Endothelial cell of umbilical vein (primary cell): ENCODE measurements around the gene COLQ. TPM values are rescaled to one million over a fixed set of nuclear protein-coding genes. Genes with fewer than 3 reads are reported as not detected.
A peak's percentile ranks its signal among the peaks of the same experiment; 100 is the strongest.

ENCODE experiments used
- BruUV-seq: library from RNA; stranded (reverse); fragments of 400-500 nt; replicated peaks from 2 replicates; lab custom pipeline; 2021; lab: Mats Ljungman, UMichigan
- CTCF ChIA-PET: fragments of 300-600, 350-600 bp; sonication (Branson Sonifier 250); formaldehyde crosslinking; loops from one replicate; lab custom pipeline; 2021; ENCODE audit warnings: antibody characterized with exemption, inconsistent platforms; lab: Charles Lee
- POLR2A ChIA-PET: fragments of 300-600, 350-600 bp; sonication (Branson Sonifier 250); formaldehyde crosslinking; loops from one replicate; lab custom pipeline; 2021; ENCODE audit warnings: antibody characterized with exemption, inconsistent platforms; lab: Charles Lee
- DNase-seq: peaks from one replicate; pipeline ENCODE4 v3.0.0-alpha.2; 2011; ENCODE audit warnings: low read depth, low spot score
- FAIRE-seq: peaks from 2 replicates; lab custom pipeline; 2011; peaks lifted over from hg19 to GRCh38; lab: Jason Lieb, UNC
- H2AFZ ChIP-seq: 2 replicates; pipeline ENCODE4 v1.6.0; 2012; ENCODE audit warnings: low read depth, low read length, control low read depth, inconsistent platforms
- H3K27ac ChIP-seq: 2 replicates; pipeline ENCODE4 v1.5.1; 2011; ENCODE audit warnings: low read depth, mild to moderate bottlenecking, control low read depth, low read length, moderate library complexity; ENCODE audit not compliant: insufficient read depth
- H3K27me3 ChIP-seq, 2 experiments: 2 replicates each; pipeline versions ENCODE4 v1.6.0 to v1.6.1; 2011; ENCODE audit warnings: low read length in 2 of 2, mixed read lengths in 1 of 2; ENCODE audit not compliant: control insufficient read depth in 2 of 2, insufficient read depth in 2 of 2
- H3K36me3 ChIP-seq, 2 experiments: 2 replicates in 1 of 2; 3 replicates in 1 of 2; pipeline ENCODE4 v1.5.1; 2011; ENCODE audit warnings: low read length in 2 of 2, mild to moderate bottlenecking in 1 of 2, moderate library complexity in 1 of 2; ENCODE audit not compliant: control insufficient read depth in 2 of 2, insufficient read depth in 2 of 2; ENCODE audit errors: extremely low read depth in 1 of 2
- H3K4me1 ChIP-seq: 3 replicates; pipeline ENCODE4 v1.5.1; 2011; ENCODE audit warnings: mild to moderate bottlenecking, low read length; ENCODE audit not compliant: control insufficient read depth, insufficient read depth; ENCODE audit errors: extremely low read depth
- H3K4me2 ChIP-seq: 2 replicates; pipeline ENCODE4 v1.6.1; 2011; ENCODE audit warnings: low read length, control low read depth, mixed read lengths; ENCODE audit not compliant: insufficient read depth
- H3K4me3 ChIP-seq, 3 experiments: fragments of 200-600 bp in 1 of 3; sonication (generic), shearing (Covaris generic) in 1 of 3; replicated peaks in 1 of 3; 2 replicates each; pipeline ENCODE4 v1.5.1; 2011 to 2016; ENCODE audit warnings: control low read depth in 3 of 3, low read length in 3 of 3, mild to moderate bottlenecking in 2 of 3, inconsistent platforms in 1 of 3, low read depth in 1 of 3, moderate library complexity in 1 of 3; ENCODE audit not compliant: insufficient read depth in 1 of 3
- H3K79me2 ChIP-seq: 2 replicates; pipeline ENCODE4 v1.6.0; 2012; ENCODE audit warnings: low read length, inconsistent platforms; ENCODE audit not compliant: control insufficient read depth, insufficient read depth
- H3K9ac ChIP-seq: replicated peaks from 2 replicates; pipeline ENCODE3; 2011; ENCODE audit warnings: low read length, control low read depth; ENCODE audit not compliant: insufficient read depth; ENCODE audit errors: extremely low read depth
- H3K9me1 ChIP-seq: replicated peaks from 3 replicates; pipeline ENCODE4 v1.6.0; 2011; ENCODE audit warnings: mild to moderate bottlenecking, low read length; ENCODE audit not compliant: control insufficient read depth, insufficient read depth; ENCODE audit errors: extremely low read depth
- H3K9me3 ChIP-seq: replicated peaks from 2 replicates; pipeline ENCODE4 v1.5.1; 2012; ENCODE audit warnings: low read length, inconsistent platforms; ENCODE audit not compliant: control insufficient read depth, insufficient read depth
- H4K20me1 ChIP-seq: replicated peaks from 2 replicates; pipeline ENCODE3; 2011; ENCODE audit warnings: mild to moderate bottlenecking, low read length; ENCODE audit not compliant: control insufficient read depth, insufficient read depth; ENCODE audit errors: extremely low read depth
- CTCF ChIP-seq, 2 donors: IDR thresholded peaks; 1 replicate in 1 of 2; 2 replicates in 1 of 2; pipeline ENCODE4 v1.5.1; 2011; ENCODE audit warnings: low read length in 2 of 2, mild to moderate bottlenecking in 2 of 2, moderate library complexity in 2 of 2, control low read depth in 1 of 2, inconsistent platforms in 1 of 2, low read depth in 1 of 2; ENCODE audit not compliant: insufficient read depth in 1 of 2; ENCODE audit errors: extremely low read depth in 1 of 2
- JUN ChIP-seq: IDR thresholded peaks from 2 replicates; pipeline ENCODE4 v1.6.1; 2011; ENCODE audit warnings: borderline replicate concordance, low read depth; ENCODE audit not compliant: insufficient read length, insufficient read depth
- POLR2A ChIP-seq: IDR thresholded peaks from 2 replicates; pipeline ENCODE4 v1.6.1; 2012; ENCODE audit warnings: low read depth, mild to moderate bottlenecking, control low read depth, low read length
- POLR2AphosphoS5 ChIP-seq: IDR thresholded peaks from 2 replicates; pipeline ENCODE4 v1.6.1; 2012; ENCODE audit warnings: low read depth, mild to moderate bottlenecking, control low read depth, low read length, moderate library complexity; ENCODE audit not compliant: insufficient read depth
- dilution Hi-C: fragments of 300-500 bp; cut with MboI; formaldehyde crosslinking; loops from one replicate; pipeline ENCODE4 v1.15.0; 2019; ENCODE audit warnings: low sequenced_read_pairs; ENCODE audit not compliant: extremely low pct_ligation_motif_present
- intact Hi-C: fragments of 100-400 bp; cut with micrococcal nuclease; formaldehyde crosslinking; loops from one replicate; pipeline ENCODE4 v1.10.0; 2022
- polyA plus RNA-seq, 4 experiments: library from polyadenylated mRNA; depleted of rRNA in 3 of 4; stranded (reverse) in 3 of 4; unstranded in 1 of 4; fragments of >200 nt; gene quantifications; 2 replicates each; pipeline versions ENCODE4 v1.2.1 to v1.2.3, GENCODE V29; 2011 to 2012; ENCODE audit warnings: missing spikeins in 1 of 4
- total RNA-seq: library from RNA; stranded (reverse); gene quantifications from 2 replicates; pipeline ENCODE4 v1.2.3, GENCODE V29; 2021

COLQ gene
- total and polyA plus RNA-seq, 2 donors (not counting 3 experiments of a cell fraction or from before 2014, with no cell fraction given) = 2.0 to 2.3 TPM

GRCh38 chr3:15427182-15427880, 94.2 kb downstream of the COLQ start, which contains the start of the genes EAF1 and METTL6:
Gene EAF1, plus strand, starts transcription at chr3:15427598. Its CDS starts 182 bp downstream, at chr3:15427780.
Gene METTL6, minus strand, starts transcription at chr3:15427544. Its CDS starts 1,033 bp downstream, at chr3:15426511.
- Histone ChIP-seq H3K9me3 (no peaks in the 10 kb centered on the region), H3K4me3 (peak within 1 kb of the TSS; percentile 70 to 90 (median 86)), H3K4me2 (peak within 1 kb of the TSS; percentile 95), H3K4me1 (peaks cover 17% of the 10 kb centered on the region), H3K27me3 (no peaks in the 10 kb centered on the region), H3K79me2 (peaks cover 47% of the 10 kb centered on the region), H3K36me3 (peaks cover 0 to 5% of the 10 kb centered on the region in 2 experiments), H3K9me1 (no peaks in the 10 kb centered on the region), H2AFZ (peak within 1 kb of the TSS; percentile 80), H4K20me1 (no peaks in the 10 kb centered on the region), H3K9ac (peak within 1 kb of the TSS; percentile 82), H3K27ac (peak within 1 kb of the TSS; percentile 47)
- DNase-seq (peak; percentile 72), FAIRE-seq (peak; percentile 94)
- CTCF ChIA-PET = no interaction called here
- dilution Hi-C loops = no loop called here
- POLR2A ChIA-PET = no interaction called here
- TF ChIP-seq JUN = no peak
- TF ChIP-seq POLR2AphosphoS5 = peak; percentile 78
- TF ChIP-seq CTCF (IDR thresholded peaks at IDR 0.05; ENCODE audit: extremely low read depth in 1 of 2, insufficient read depth in 1 of 2, low read depth in 1 of 2, low read length in 2 of 2) = peak; percentile 4 to 28
- TF ChIP-seq POLR2A = peak; percentile 66
- intact Hi-C loops = loop anchor here (1.0 to 5.0 kb wide), 4 partner anchors 14 to 385 kb away; partner anchors contain the start of gene CAPN7
- BruUV-seq = no TSS peak
